ENCODE data around the gene WDR70. TPM values are rescaled to one million over a fixed set of nuclear protein-coding genes. Genes with fewer than 3 reads are reported as not detected.

The WDR70 gene
- total and polyA plus RNA-seq, 2 of the 8 experiments (the other 6 are each of a cell fraction or from before 2014, with no cell fraction given) = 10.6 to 37.4 TPM

- no peaks in the 10 kb centered on the region for H3K79me2 ChIP-seq (ENCODE audit: control insufficient read depth in 1 of 2, insufficient read depth in 2 of 2, low read length in 2 of 2)
- H3K79me1 ChIP-seq (ENCODE audit: low read depth, low read length) = no peaks in the 10 kb centered on the region
- H2BK12ac ChIP-seq (ENCODE audit: low read depth, low read length) = no peak overlapping the region
- H3K9me3 ChIP-seq (ENCODE audit: insufficient read depth in 2 of 2, low read depth in 1 of 2, low read length in 1 of 2) = no peaks in the 10 kb centered on the region
- ChIA-PET POLR2A (ENCODE audit: partially characterized antibody) (interaction anchor here (0.7 kb wide), 1 partner anchor 33 kb away, joined by 4 read pairs; no protein-coding TSS in a partner anchor), CTCF (ENCODE audit: partially characterized antibody) (interaction anchor here (0.6 to 4.0 kb wide), 6 partner anchors 13 to 1363 kb away, joined by 3 to 20 read pairs (median 3); no protein-coding TSS in a partner anchor)
- H2BK120ac ChIP-seq (replicated peaks; ENCODE audit: low read depth, low read length) = no peak overlapping the region
- no peak overlapping the region for H4K91ac ChIP-seq (replicated peaks; ENCODE audit: insufficient read length, low read length)
- no peak overlapping the region for H2BK5ac ChIP-seq (ENCODE audit: low read depth, low read length)
- no peak overlapping the region for H2AFZ ChIP-seq (ENCODE audit: low read length)
- no peaks in the 10 kb centered on the region for H3K36me3 ChIP-seq (ENCODE audit: control insufficient read depth in 2 of 4, insufficient read depth in 4 of 4, low read length in 3 of 4)
- no peak overlapping the region for H3K27ac ChIP-seq (ENCODE audit: low read depth, low read length)
- H4K8ac ChIP-seq (ENCODE audit: extremely low read depth, insufficient read depth, low read length) = no peak overlapping the region
- FAIRE-seq = no peak
- H2BK20ac ChIP-seq (ENCODE audit: low read length) = no peak overlapping the region
- no peaks in the 10 kb centered on the region for H3K27me3 ChIP-seq (replicated peaks in 1 of 4; ENCODE audit: control insufficient read depth in 3 of 4, extremely low read depth in 1 of 4, insufficient read depth in 3 of 4, low read length in 3 of 4)
- no peak overlapping the region for H3K4me2 ChIP-seq (ENCODE audit: insufficient read depth in 1 of 2, low read depth in 2 of 2, low read length in 2 of 2)
- 86 to 92% methylated on average over 1 to 6 of the region's 8 CpGs for WGBS, 2 experiments (ENCODE audit: extremely low coverage in 1 of 2, insufficient coverage in 1 of 2, insufficient read length in 1 of 2, insufficient replicate concordance in 2 of 2, low coverage in 1 of 2, low lambda C conversion rate in 2 of 2, missing lambda C conversion rate in 1 of 2)
- no peak overlapping the region for H4K5ac ChIP-seq (ENCODE audit: insufficient read length, low read depth, low read length)
- DNase-seq (ENCODE audit: low read depth in 1 of 2, low spot score in 2 of 2) = no peak
- H2AK5ac ChIP-seq (ENCODE audit: low read depth, low read length) = no peak overlapping the region
- no peaks in the 10 kb centered on the region; a peak in 1 of 7 replicates for H3K4me1 ChIP-seq (replicated peaks in 1 of 4; ENCODE audit: control insufficient read depth in 3 of 4, insufficient read depth in 4 of 4, low read length in 3 of 4)
- H3K18ac ChIP-seq (ENCODE audit: extremely low read depth, low read length) = no peak overlapping the region
- H3K56ac ChIP-seq (replicated peaks; ENCODE audit: insufficient read length, low read depth, low read length) = no peak overlapping the region
- no peak overlapping the region for H3K14ac ChIP-seq (ENCODE audit: insufficient read length)
- H2BK15ac ChIP-seq (ENCODE audit: low read length) = no peak overlapping the region
- no peak overlapping the region for H3K4me3 ChIP-seq (ENCODE audit: extremely low read depth in 1 of 4, insufficient read depth in 2 of 4, low read depth in 3 of 4, low read length in 4 of 4)
- H3K23me2 ChIP-seq (ENCODE audit: low read depth, low read length) = no peaks in the 10 kb centered on the region
- H3K23ac ChIP-seq (ENCODE audit: insufficient read length) = no peak overlapping the region
- no peak overlapping the region for H3K9ac ChIP-seq (replicated peaks in 1 of 4; ENCODE audit: extremely low read depth in 1 of 4, low read depth in 3 of 4, low read length in 3 of 4)
- no peaks in the 10 kb centered on the region for H4K20me1 ChIP-seq (replicated peaks in 1 of 2; ENCODE audit: control insufficient read depth in 1 of 2, insufficient read depth in 2 of 2, low read length in 2 of 2)
- H3K4ac ChIP-seq (replicated peaks; ENCODE audit: insufficient read length, low read depth, low read length) = no peak overlapping the region
- no peak for TF ChIP-seq SP1 (IDR thresholded peaks at IDR 0.05; ENCODE audit: low read depth, low read length)
- no peak for TF ChIP-seq POLR2A (IDR thresholded peaks at IDR 0.05; ENCODE audit: control extremely low read depth in 1 of 2, low read depth in 2 of 2, low read length in 2 of 2)
- TF ChIP-seq SP4 (IDR thresholded peaks at IDR 0.05; ENCODE audit: low read length) = no peak
- no peak for TF ChIP-seq SIRT6 (IDR thresholded peaks at IDR 0.05; ENCODE audit: low read length)
- TF ChIP-seq BRCA1 (IDR thresholded peaks at IDR 0.05; ENCODE audit: low read depth, low read length) = no peak
- no peak for TF ChIP-seq RBBP5 (IDR thresholded peaks at IDR 0.05; ENCODE audit: borderline replicate concordance, low read depth, low read length)
- no peak for TF ChIP-seq RNF2 (IDR thresholded peaks at IDR 0.05; ENCODE audit: borderline replicate concordance, low read depth, low read length, missing control alignments, poor library complexity, severe bottlenecking)
- TF ChIP-seq YY1 (IDR thresholded peaks at IDR 0.05; ENCODE audit: low read depth, low read length) = no peak
- TF ChIP-seq EP300 (IDR thresholded peaks at IDR 0.05; ENCODE audit: borderline replicate concordance in 1 of 2, low read depth in 2 of 2, low read length in 2 of 2) = no peak
- no peak for TF ChIP-seq KDM4A (IDR thresholded peaks at IDR 0.05; ENCODE audit: low read depth, low read length, severe bottlenecking)
- no peak for TF ChIP-seq SUZ12 (IDR thresholded peaks at IDR 0.05; ENCODE audit: low read length)
- TF ChIP-seq GTF2F1 (IDR thresholded peaks at IDR 0.05; ENCODE audit: borderline replicate concordance, low read depth, low read length) = no peak
These were observed 196.7 kb downstream of the WDR70 start for GRCh38 chr5:37575541-37576489.
